Lung (tissue), 12 donors: ENCODE measurements around the gene DGKQ. TPM values are rescaled to one million over a fixed set of nuclear protein-coding genes. Genes with fewer than 3 reads are reported as not detected.

Source experiments
- ATAC-seq: fragments of 200-7000 bp; cut with Tn5 transposase; one replicate; pipeline ENCODE4 v1.9.1; 2020; ENCODE audit warnings: moderate number of reproducible peaks; ENCODE audit not compliant: insufficient read depth, low FRiP score
- DNase-seq, 3 donors: peaks; one replicate each; pipeline ENCODE4 v3.0.0-alpha.2; 2013 to 2017
- H3K27ac ChIP-seq, 2 donors: one replicate each; pipeline ENCODE4 v1.5.1; 2013; ENCODE audit warnings: mild to moderate bottlenecking in 2 of 2, moderate library complexity in 2 of 2, control low read depth in 1 of 2, inconsistent platforms in 1 of 2, low read depth in 1 of 2, low read length in 1 of 2
- H3K27me3 ChIP-seq, 3 donors: one replicate each; pipeline ENCODE4 v1.5.1; 2013; ENCODE audit warnings: low read length in 2 of 3; ENCODE audit not compliant: control insufficient read depth in 3 of 3, insufficient read depth in 3 of 3
- H3K36me3 ChIP-seq, 4 donors: one replicate each; pipeline ENCODE4 v1.5.1; 2013; ENCODE audit warnings: low read length in 4 of 4, mild to moderate bottlenecking in 1 of 4, moderate library complexity in 1 of 4; ENCODE audit not compliant: control insufficient read depth in 4 of 4, insufficient read depth in 4 of 4
- H3K4me1 ChIP-seq, 5 donors: one replicate each; pipeline ENCODE4 v1.5.1; 2013; ENCODE audit warnings: low read length in 5 of 5, mild to moderate bottlenecking in 2 of 5, moderate library complexity in 1 of 5; ENCODE audit not compliant: control insufficient read depth in 5 of 5, insufficient read depth in 5 of 5
- H3K4me3 ChIP-seq: one replicate; pipeline ENCODE4 v1.5.1; 2013; ENCODE audit warnings: mild to moderate bottlenecking, control low read depth, moderate library complexity
- H3K9ac ChIP-seq, 2 donors: one replicate each; pipeline ENCODE4 v1.5.1; 2013; ENCODE audit warnings: low read length in 2 of 2, control low read depth in 1 of 2; ENCODE audit not compliant: insufficient read depth in 1 of 2
- H3K9me3 ChIP-seq, 4 donors: one replicate each; pipeline ENCODE4 v1.5.1; 2013; ENCODE audit warnings: low read length in 3 of 4, mild to moderate bottlenecking in 1 of 4, moderate library complexity in 1 of 4; ENCODE audit not compliant: control insufficient read depth in 4 of 4, insufficient read depth in 3 of 4
- WGBS, 2 donors: extraction: QIAGEN DNeasy Blood & Tissue Kit; methylation state at CpG; one replicate each; pipeline ENCODE4 v1.1.7; 2013; 5-methylcytosine and 5-hydroxymethylcytosine counted together
- polyA plus RNA-seq, 2 donors: library from polyadenylated mRNA; stranded (reverse); fragments of 200-250 nt; gene quantifications; one replicate each; pipeline ENCODE4 v1.2.1, GENCODE V29; 2013
- total RNA-seq, 2 donors: library from RNA; depleted of rRNA in 1 of 2; stranded (reverse); fragments of >200 nt in 1 of 2; gene quantifications; one replicate each; pipeline ENCODE4 v1.2.1, GENCODE V29; 2014 to 2021
- TF ChIP-seq, protein P1 (sequence below): IDR thresholded peaks from 2 replicates; pipeline ENCODE4 v1.5.1; 2012; ENCODE audit warnings: mild to moderate bottlenecking; ENCODE audit errors: control extremely low read depth, extremely low read depth
- donor health status: control.
- donor health status: control.
- donor health status: Bipolar disorder and iron deficiency.
- donor health status: healthy.
- donor health status: DM: yes; HTN: yes; CAD: no.

The DGKQ gene
- total and polyA plus RNA-seq, 4 donors: 5.9 to 19.1 (median 8.4) TPM

DNA sequence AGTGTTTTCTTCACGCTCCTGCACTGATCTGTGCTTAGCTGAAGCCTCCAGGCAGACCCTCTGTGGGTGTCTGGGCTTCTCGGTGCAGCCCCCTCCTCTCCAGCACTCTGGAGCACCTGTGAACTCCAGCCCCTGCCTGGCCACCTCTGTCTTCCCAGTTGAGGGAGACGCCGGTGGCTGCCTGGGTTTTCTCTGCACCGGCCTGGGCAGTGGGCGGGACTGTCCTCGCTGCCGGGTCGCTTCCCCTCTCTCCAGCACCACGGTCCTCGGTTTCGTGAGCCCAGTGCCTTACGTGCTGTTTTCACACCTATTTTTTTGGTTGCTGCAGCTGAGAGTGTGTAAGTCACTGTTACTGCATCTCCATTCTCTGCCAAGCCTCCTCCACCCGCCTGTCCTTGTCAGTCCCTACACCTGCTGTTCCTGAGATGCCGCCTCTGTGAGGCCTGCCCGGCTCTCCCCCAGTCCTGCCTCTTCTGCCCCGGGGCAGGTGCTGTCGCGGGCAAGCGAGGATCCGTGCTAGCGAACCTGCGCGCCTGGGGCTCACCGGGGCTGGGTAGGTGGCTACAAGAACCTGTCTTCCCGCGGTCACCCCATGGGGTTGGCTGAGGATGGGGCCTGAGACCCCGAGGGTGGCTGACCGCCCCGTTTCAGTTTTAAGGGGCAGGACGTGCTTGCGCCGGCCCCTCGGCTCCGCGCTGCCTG is 35.6 kb upstream of the DGKQ start:
- no peak for ATAC-seq
- Histone ChIP-seq H3K4me1 (peaks cover 0 to 23% (median 4%) of the 10 kb centered on the region in 5 donors), H3K27ac (no peak overlapping the region), H3K36me3 (peaks cover 0 to 2% (median 0%) of the 10 kb centered on the region in 4 donors), H3K27me3 (peaks cover 4 to 36% (median 16%) of the 10 kb centered on the region in 3 donors), H3K4me3 (no peak overlapping the region), H3K9ac (peak overlapping the region in 1 of 2 donors; percentile 23), H3K9me3 (peaks cover 0 to 2% (median 0%) of the 10 kb centered on the region in 4 donors)
- 3 to 6% methylated on average over 30 to 36 of the region's 36 CpGs for WGBS, 2 donors
- no peak for DNase-seq
- TF ChIP-seq, protein P1, sequence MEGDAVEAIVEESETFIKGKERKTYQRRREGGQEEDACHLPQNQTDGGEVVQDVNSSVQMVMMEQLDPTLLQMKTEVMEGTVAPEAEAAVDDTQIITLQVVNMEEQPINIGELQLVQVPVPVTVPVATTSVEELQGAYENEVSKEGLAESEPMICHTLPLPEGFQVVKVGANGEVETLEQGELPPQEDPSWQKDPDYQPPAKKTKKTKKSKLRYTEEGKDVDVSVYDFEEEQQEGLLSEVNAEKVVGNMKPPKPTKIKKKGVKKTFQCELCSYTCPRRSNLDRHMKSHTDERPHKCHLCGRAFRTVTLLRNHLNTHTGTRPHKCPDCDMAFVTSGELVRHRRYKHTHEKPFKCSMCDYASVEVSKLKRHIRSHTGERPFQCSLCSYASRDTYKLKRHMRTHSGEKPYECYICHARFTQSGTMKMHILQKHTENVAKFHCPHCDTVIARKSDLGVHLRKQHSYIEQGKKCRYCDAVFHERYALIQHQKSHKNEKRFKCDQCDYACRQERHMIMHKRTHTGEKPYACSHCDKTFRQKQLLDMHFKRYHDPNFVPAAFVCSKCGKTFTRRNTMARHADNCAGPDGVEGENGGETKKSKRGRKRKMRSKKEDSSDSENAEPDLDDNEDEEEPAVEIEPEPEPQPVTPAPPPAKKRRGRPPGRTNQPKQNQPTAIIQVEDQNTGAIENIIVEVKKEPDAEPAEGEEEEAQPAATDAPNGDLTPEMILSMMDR: no peak

DNA sequence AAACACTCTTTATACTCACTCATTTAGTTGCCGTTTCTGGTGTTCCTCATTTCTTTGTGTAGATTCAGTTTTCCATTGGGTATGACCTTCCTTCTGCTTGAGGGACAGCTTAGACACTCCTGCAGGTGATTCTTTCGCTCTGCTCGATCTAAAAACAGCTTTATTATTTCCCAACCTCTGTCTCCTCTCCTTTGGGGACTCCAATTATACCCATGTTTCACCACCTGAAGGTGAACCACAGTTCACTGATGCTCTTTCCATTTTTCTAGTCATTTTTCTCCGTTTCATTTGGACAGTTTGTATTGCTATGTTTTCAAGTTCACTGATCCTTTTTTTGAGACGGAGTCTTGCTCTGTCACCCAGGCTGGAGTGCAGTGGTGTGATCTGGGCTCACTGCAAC is 33.5 kb upstream of the DGKQ start:
- 89 to 90% methylated on average over 5 of the region's 5 CpGs for WGBS, 2 donors
- Histone ChIP-seq H3K4me3 (no peak overlapping the region), H3K27me3 (peaks cover 11 to 48% (median 26%) of the 10 kb centered on the region in 3 donors), H3K27ac (no peak overlapping the region), H3K9ac (no peak overlapping the region), H3K4me1 (peaks cover 2 to 28% (median 8%) of the 10 kb centered on the region in 5 donors), H3K36me3 (no peaks in the 10 kb centered on the region), H3K9me3 (peaks cover 0 to 5% (median 0%) of the 10 kb centered on the region in 4 donors)
- TF ChIP-seq, protein P1: no peak
- ATAC-seq (no peak), DNase-seq (no peak)

DNA sequence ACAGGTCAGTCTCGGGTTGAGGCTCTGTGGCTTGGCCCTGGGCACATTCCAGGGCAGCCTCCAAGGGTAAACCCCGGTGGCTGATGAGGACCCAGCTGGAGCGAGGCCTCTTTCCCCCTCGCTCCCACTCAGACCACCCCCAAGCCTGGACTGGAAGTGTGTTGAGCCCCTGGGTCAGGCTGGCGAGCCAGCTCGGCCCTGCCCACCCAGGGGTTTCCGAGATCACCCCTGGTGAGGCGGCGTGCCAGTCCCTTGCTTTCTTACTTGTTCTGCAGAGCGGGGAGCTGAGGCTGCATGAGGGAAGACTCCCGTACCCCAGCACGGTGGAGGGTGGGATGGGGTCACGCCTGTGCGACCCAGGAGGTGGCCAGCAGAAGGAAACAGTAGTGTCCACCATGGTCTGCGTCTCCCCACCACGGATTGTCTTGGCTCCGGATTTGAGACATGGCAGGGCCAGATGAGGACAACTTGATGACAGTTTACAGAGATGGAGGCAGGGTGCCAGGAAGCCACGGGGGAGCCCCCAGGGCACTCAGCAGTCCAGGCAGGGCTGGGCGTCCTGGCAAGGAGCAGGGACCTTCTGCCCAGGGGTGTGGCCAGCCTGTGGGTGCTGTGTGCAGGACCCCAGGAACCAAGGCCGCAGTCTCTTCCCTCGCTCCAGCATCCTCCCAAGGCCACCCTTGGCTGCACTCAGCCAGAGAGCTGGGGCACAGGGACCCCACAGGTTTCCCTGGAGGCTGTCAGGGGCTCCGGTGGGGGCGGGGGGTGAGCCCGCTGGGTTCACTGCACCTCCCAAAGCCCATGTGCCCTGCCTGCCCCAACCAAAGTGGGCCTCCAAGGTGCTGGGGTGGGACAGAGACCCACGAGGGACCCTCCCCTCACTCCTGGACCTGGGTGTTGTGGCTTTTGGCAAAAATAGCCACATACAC is 31.5 kb upstream of the DGKQ start:
- no peak overlapping the region for H3K27ac ChIP-seq
- H3K9me3 ChIP-seq: peaks cover 0 to 13% (median 0%) of the 10 kb centered on the region in 4 donors
- H3K4me1 ChIP-seq: peaks cover 0 to 19% (median 7%) of the 10 kb centered on the region in 5 donors
- peaks cover 14 to 64% (median 35%) of the 10 kb centered on the region in 3 donors for H3K27me3 ChIP-seq
- H3K4me3 ChIP-seq: no peak overlapping the region
- 79 to 84% methylated on average over 25 of the region's 25 CpGs for WGBS, 2 donors
- ATAC-seq (no peak), DNase-seq (no peak)
- TF ChIP-seq, protein P1: no peak
- no peak overlapping the region for H3K9ac ChIP-seq
- no peaks in the 10 kb centered on the region for H3K36me3 ChIP-seq
